CD4-positive, CD25-positive, alpha-beta regulatory T cell (primary cell): ENCODE results near the gene RAB44. TPM values are rescaled to one million over a fixed set of nuclear protein-coding genes. Genes with fewer than 3 reads are reported as not detected.
A peak's percentile ranks its signal among the peaks of the same experiment; 100 is the strongest.

ENCODE experiments used
- ATAC-seq, 2 donors: fragments of 150-1000 bp; cut with Tn5 transposase; one replicate each; pipeline ENCODE4 v1.10.0; 2021; ENCODE audit warnings: low read depth in 2 of 2, moderate number of reproducible peaks in 2 of 2, moderate library complexity in 1 of 2
- DNase-seq, 3 donors: peaks; one replicate each; pipeline versions ENCODE4 v3.0.0 to v3.0.0-alpha.2; 2012 to 2022; ENCODE audit warnings: mixed read lengths in 1 of 3
- H3K27ac ChIP-seq: one replicate; pipeline ENCODE4 v1.7.0; 2013; ENCODE audit warnings: mild to moderate bottlenecking, low read length; ENCODE audit not compliant: insufficient read depth, poor library complexity, severe bottlenecking
- H3K27me3 ChIP-seq: one replicate; pipeline ENCODE4 v1.7.0; 2013; ENCODE audit warnings: low read length; ENCODE audit not compliant: control insufficient read depth, insufficient read depth
- H3K36me3 ChIP-seq: one replicate; pipeline ENCODE4 v1.7.0; 2013; ENCODE audit warnings: mild to moderate bottlenecking, low read length, moderate library complexity; ENCODE audit not compliant: control insufficient read depth, insufficient read depth
- H3K4me1 ChIP-seq: 2 replicates; pipeline ENCODE4 v1.7.0; 2013; ENCODE audit warnings: mild to moderate bottlenecking, low read length; ENCODE audit not compliant: insufficient read depth, control insufficient read depth, poor library complexity, severe bottlenecking
- H3K4me3 ChIP-seq: one replicate; pipeline ENCODE4 v1.7.0; 2013; ENCODE audit warnings: low read depth, mild to moderate bottlenecking, low read length, moderate library complexity
- H3K9me3 ChIP-seq, 2 experiments: 1 replicate in 1 of 2; 2 replicates in 1 of 2; pipeline ENCODE4 v1.7.0; 2013; ENCODE audit warnings: low read length in 2 of 2, mild to moderate bottlenecking in 1 of 2, moderate library complexity in 1 of 2; ENCODE audit not compliant: control insufficient read depth in 2 of 2
- H3K27ac Mint-ChIP-seq, 3 donors: one replicate each; pipeline ENCODE4 v1.8.0; 2020 to 2022; ENCODE audit warnings: mild to moderate bottlenecking in 3 of 3, mixed read lengths in 3 of 3, moderate library complexity in 2 of 3
- H3K27me3 Mint-ChIP-seq: one replicate; pipeline ENCODE4 v1.8.0; 2022; ENCODE audit warnings: mild to moderate bottlenecking, mixed read lengths
- H3K36me3 Mint-ChIP-seq: one replicate; pipeline ENCODE4 v1.8.0; 2020; ENCODE audit warnings: mixed read lengths
- H3K4me1 Mint-ChIP-seq, 4 donors: one replicate each; pipeline ENCODE4 v1.8.0; 2020 to 2022; ENCODE audit warnings: mixed read lengths in 4 of 4, mild to moderate bottlenecking in 1 of 4
- H3K4me3 Mint-ChIP-seq, 4 donors: one replicate each; pipeline ENCODE4 v1.8.0; 2020 to 2022; ENCODE audit warnings: mild to moderate bottlenecking in 4 of 4, mixed read lengths in 4 of 4, moderate library complexity in 3 of 4
- H3K9me3 Mint-ChIP-seq, 7 donors: one replicate each; pipeline ENCODE4 v1.8.0; 2020 to 2022; ENCODE audit warnings: mixed read lengths in 7 of 7, mild to moderate bottlenecking in 3 of 7, moderate library complexity in 2 of 7
- polyA plus RNA-seq, 4 donors: library from polyadenylated mRNA; unstranded; fragments of 300-500 nt; fragmentation: Illumina TruSeq; gene quantifications; one replicate each; pipeline ENCODE4 v1.2.3, GENCODE V29; 2021
- total RNA-seq: library from RNA; stranded (reverse); gene quantifications from one replicate; pipeline ENCODE4 v1.2.3, GENCODE V29; 2022

RAB44 gene
- total and polyA plus RNA-seq, 5 donors from 2014 or later = 0.27 TPM; not detected in 4

DNA sequence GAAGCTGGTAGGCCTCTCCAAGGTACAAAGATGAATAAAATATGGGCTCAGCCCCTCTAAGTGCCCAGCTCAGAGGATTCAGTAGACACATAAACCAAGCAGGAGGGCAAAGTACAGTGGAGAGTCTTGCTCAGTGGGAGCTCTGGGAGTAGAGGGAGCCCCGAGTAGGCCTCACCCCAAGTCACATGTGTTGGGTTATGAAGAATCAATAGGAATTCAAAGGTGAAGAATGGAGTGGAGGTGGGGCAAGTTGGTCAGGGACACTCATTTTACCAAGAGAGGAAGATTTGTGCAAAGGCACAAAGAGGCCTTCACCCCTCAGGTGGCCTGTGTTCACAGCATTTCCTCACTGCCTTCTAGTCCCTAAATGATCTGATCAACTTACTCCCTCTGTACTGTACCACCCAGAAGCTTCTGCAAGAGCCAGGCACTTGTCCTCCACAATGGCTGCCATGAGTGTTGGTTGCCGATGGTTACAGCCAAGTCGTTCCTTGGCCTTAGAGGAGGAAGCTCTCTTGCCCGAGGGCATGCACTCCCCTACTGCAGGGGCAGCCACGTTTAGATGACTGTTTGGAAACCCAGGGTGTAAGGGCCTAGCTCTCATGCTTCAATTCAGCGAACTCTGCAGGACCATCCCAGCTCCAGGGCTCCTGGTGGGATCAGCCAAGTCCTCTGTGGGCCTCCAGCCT, 25.8 kb upstream of the RAB44 start:
- no peaks in the 10 kb centered on the region for H3K27me3 ChIP-seq
- no peaks in the 10 kb centered on the region for H3K36me3 Mint-ChIP-seq
- no peaks in the 10 kb centered on the region for H3K4me1 ChIP-seq
- H3K27me3 Mint-ChIP-seq = peaks cover 4% of the 10 kb centered on the region
- H3K4me3 Mint-ChIP-seq = no peak overlapping the region
- no peaks in the 10 kb centered on the region for H3K9me3 Mint-ChIP-seq
- H3K9me3 ChIP-seq = no peaks in the 10 kb centered on the region
- peak overlapping the region in 1 of 3 donors; percentile 45 for H3K27ac Mint-ChIP-seq
- H3K36me3 ChIP-seq = no peaks in the 10 kb centered on the region
- H3K4me1 Mint-ChIP-seq = peaks cover 0 to 6% (median 0%) of the 10 kb centered on the region in 4 donors
- H3K27ac ChIP-seq = no peak overlapping the region
- no peak overlapping the region for H3K4me3 ChIP-seq
- ATAC-seq = no peak
- no peak for DNase-seq

DNA sequence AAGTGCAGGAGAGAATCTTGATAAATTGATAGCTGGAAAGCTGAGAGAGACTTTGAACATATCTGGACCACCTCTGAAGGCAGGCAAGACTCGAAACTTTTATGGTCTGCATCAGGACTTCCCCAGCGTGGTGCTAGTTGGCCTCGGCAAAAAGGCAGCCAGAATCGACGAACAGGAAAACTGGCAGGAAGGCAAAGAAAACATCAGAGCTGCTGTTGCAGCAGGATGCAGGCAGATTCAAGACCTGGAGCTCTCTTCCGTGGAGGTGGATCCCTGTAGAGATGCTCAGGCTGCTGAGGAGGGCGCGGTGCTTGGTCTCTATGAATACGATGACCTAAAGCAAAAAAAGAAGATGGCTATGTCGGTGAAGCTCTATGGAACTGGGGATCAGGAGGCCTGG, 23.7 kb upstream of the RAB44 start:
- Mint-ChIP-seq H3K9me3 (no peaks in the 10 kb centered on the region), H3K27ac (peak overlapping the region in 1 of 3 donors; percentile 49)
- ATAC-seq = no peak

DNA sequence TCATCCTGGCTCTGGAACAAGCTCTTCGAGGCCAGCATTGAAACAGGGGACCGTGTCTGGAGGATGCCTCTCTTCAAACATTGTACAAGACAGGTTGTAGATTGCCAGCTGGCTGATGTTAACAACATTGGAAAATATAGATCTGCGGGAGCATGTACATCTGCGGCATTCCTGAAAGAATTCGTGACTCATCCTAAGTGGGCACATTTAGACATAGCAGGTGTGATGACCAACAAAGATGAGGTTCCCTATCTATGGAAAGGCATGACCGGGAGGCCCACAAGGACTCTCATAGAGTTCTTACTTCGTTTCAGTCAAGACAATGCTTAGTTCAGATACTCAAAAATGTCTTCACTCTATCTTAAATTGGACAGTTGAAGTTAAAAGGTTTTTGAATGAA, 22.7 kb upstream of the RAB44 start:
- ATAC-seq = no peak
- peaks cover 7 to 25% (median 12%) of the 10 kb centered on the region in 4 donors for H3K4me1 Mint-ChIP-seq
- DNase-seq = no peak
- H3K36me3 Mint-ChIP-seq = no peaks in the 10 kb centered on the region
- H3K27ac Mint-ChIP-seq = no peak overlapping the region
- H3K9me3 ChIP-seq = no peaks in the 10 kb centered on the region
- peaks cover 17% of the 10 kb centered on the region for H3K4me1 ChIP-seq
- no peaks in the 10 kb centered on the region for H3K36me3 ChIP-seq
- no peak overlapping the region for H3K4me3 Mint-ChIP-seq
- no peak overlapping the region for H3K4me3 ChIP-seq
- H3K27ac ChIP-seq = no peak overlapping the region
- H3K9me3 Mint-ChIP-seq = no peaks in the 10 kb centered on the region
- no peaks in the 10 kb centered on the region for H3K27me3 ChIP-seq
- peaks cover 9% of the 10 kb centered on the region for H3K27me3 Mint-ChIP-seq

More for the DNA sequence above, 23.7 kb upstream of the RAB44 start:
- Histone ChIP-seq H3K9me3 (no peaks in the 10 kb centered on the region), H3K4me3 (no peak overlapping the region), H3K36me3 (no peaks in the 10 kb centered on the region), H3K4me1 (peaks cover 10% of the 10 kb centered on the region), H3K27me3 (no peaks in the 10 kb centered on the region), H3K27ac (no peak overlapping the region)
- H3K27me3 Mint-ChIP-seq = peaks cover 9% of the 10 kb centered on the region
- H3K4me1 Mint-ChIP-seq = peaks cover 7 to 22% (median 12%) of the 10 kb centered on the region in 4 donors
- no peaks in the 10 kb centered on the region for H3K36me3 Mint-ChIP-seq
- H3K4me3 Mint-ChIP-seq = no peak overlapping the region
- no peak for DNase-seq

DNA sequence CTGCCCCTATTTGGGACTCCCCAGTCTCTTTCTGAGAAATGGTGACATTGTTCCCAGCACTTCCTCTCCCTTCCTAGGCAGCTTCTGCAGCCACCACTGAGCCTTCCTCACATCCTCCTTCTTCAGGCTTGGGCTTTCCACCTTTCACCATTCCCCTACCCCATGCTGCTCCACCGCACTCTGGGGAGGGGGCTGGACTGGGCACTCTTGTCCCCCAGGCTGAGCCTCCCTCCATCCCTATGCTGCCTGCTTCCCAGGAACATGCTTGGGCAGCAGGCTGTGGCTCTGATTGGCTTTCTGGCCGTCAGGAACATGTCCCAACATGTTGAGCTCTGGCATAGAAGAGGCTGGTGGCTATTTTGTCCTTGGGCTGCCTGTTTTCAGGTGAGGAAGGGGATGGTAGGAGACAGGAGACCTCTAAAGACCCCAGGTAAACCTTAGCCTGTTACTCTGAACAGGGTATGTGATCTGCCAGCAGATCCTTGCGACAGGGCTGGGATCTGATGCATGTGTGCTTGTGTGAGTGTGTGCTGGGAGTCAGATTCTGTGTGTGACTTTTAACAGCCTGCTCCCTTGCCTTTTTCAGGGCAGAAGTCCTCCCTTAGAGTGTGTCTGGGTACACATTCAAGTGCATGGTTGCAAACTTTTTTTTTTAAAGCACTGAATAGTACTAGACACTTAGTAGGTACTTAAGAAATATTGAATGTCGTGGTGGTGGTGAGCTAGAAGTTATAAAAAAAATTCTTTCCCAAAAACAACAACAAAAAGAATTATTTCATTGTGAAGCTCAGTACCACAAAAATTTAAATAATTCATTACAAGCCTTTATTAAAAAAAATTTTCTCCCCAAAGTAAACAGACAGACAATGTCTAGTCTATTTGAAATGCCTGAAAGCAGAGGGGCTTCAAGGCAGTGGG, 21.2 kb upstream of the RAB44 start:
- Histone ChIP-seq H3K36me3 (no peaks in the 10 kb centered on the region), H3K4me3 (no peak overlapping the region), H3K9me3 (no peaks in the 10 kb centered on the region), H3K4me1 (peaks cover 26% of the 10 kb centered on the region), H3K27ac (no peak overlapping the region), H3K27me3 (no peaks in the 10 kb centered on the region)
- DNase-seq (no peak), ATAC-seq (no peak)
- Mint-ChIP-seq H3K4me3 (peak overlapping the region; percentile 29 to 100 (median 65)), H3K27me3 (peaks cover 14% of the 10 kb centered on the region), H3K27ac (peak overlapping the region in 1 of 3 donors; percentile 34), H3K4me1 (peaks cover 8 to 35% (median 19%) of the 10 kb centered on the region in 4 donors), H3K36me3 (no peaks in the 10 kb centered on the region), H3K9me3 (no peaks in the 10 kb centered on the region)

DNA sequence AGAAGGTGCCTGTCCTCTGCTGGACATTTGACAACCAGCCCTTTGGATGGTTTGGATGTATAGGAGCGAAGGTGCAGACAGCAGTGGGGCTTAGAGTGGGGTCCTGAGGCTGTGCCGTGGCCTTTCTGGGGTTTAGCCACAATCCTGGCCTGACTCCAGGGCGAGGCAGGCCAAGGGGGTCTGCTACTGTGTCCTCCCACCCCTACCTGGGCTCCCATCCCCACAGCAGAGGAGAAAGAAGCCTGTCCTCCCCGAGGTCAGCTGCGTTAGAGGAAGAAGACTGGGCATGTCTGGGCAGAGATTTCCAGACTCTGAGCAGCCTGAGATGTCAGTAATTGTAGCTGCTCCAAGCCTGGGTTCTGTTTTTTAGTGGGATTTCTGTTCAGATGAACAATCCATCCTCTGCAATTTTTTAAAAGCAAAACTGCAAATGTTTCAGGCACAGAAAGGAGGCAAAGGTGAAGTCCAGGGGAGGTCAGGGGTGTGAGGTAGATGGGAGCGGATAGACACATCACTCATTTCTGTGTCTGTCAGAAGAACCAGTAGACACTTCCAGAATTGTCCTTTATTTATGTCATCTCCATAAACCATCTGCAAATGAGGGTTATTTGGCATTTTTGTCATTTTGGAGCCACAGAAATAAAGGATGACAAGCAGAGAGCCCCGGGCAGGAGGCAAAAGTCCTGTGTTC, 20.4 kb upstream of the RAB44 start:
- H3K4me3 Mint-ChIP-seq = peak overlapping the region; percentile 47 to 100 (median 82)
- no peak overlapping the region for H3K27ac ChIP-seq
- no peak overlapping the region for H3K4me3 ChIP-seq
- peak overlapping the region in 2 of 3 donors; percentile 86 to 91 for H3K27ac Mint-ChIP-seq
- peaks cover 33% of the 10 kb centered on the region for H3K4me1 ChIP-seq
- peaks cover 14% of the 10 kb centered on the region for H3K27me3 Mint-ChIP-seq
- no peaks in the 10 kb centered on the region for H3K9me3 ChIP-seq
- peaks cover 8 to 37% (median 19%) of the 10 kb centered on the region in 4 donors for H3K4me1 Mint-ChIP-seq
- ATAC-seq (no peak), DNase-seq (no peak)
- no peaks in the 10 kb centered on the region for H3K36me3 ChIP-seq
- H3K36me3 Mint-ChIP-seq = no peaks in the 10 kb centered on the region
- no peaks in the 10 kb centered on the region for H3K27me3 ChIP-seq
- H3K9me3 Mint-ChIP-seq = no peaks in the 10 kb centered on the region

DNA sequence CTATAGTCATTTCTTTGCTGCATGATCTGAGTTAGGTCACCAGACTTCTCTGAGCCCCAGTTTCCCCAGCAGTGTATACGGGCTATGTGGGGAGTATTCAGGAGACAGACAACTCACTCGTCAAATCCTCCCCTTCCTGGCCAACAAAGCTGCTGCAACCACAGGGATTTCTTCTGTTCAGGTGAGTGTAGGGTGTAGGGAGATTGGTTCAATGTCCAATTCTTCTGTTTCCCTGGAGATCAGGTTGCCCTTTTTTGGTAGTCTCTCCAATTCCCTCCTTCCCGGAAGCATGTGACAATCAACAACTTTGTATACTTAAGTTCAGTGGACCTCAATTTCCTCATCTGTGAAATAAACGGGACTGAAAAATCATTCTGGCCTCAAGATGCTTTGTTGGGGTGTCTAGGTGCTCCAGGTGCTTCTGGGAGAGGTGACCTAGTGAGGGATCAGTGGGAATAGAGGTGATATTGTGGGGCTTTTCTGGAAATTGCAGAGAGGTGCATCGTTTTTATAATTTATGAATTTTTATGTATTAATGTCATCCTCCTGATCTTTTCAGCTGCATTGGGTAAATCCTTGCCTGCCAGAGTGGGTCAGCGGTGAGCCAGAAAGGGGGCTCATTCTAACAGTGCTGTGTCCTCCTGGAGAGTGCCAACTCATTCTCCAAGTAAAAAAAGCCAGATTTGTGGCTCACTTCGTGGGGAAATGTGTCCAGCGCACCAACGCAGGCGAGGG, 19.7 kb upstream of the RAB44 start:
- peaks cover 14% of the 10 kb centered on the region for H3K27me3 Mint-ChIP-seq
- H3K9me3 Mint-ChIP-seq = no peaks in the 10 kb centered on the region
- peak overlapping the region; percentile 86 to 91 (median 91) for H3K27ac Mint-ChIP-seq
- DNase-seq (no peak), ATAC-seq (no peak)
- H3K36me3 Mint-ChIP-seq = no peaks in the 10 kb centered on the region
- H3K4me3 Mint-ChIP-seq = peak overlapping the region; percentile 80 to 100 (median 84)
- no peaks in the 10 kb centered on the region for H3K27me3 ChIP-seq
- peak overlapping the region; percentile 67 for H3K27ac ChIP-seq
- no peaks in the 10 kb centered on the region for H3K9me3 ChIP-seq
- H3K4me1 ChIP-seq = peaks cover 40% of the 10 kb centered on the region
- no peaks in the 10 kb centered on the region for H3K36me3 ChIP-seq
- no peak overlapping the region for H3K4me3 ChIP-seq
- H3K4me1 Mint-ChIP-seq = peaks cover 11 to 44% (median 24%) of the 10 kb centered on the region in 4 donors

DNA sequence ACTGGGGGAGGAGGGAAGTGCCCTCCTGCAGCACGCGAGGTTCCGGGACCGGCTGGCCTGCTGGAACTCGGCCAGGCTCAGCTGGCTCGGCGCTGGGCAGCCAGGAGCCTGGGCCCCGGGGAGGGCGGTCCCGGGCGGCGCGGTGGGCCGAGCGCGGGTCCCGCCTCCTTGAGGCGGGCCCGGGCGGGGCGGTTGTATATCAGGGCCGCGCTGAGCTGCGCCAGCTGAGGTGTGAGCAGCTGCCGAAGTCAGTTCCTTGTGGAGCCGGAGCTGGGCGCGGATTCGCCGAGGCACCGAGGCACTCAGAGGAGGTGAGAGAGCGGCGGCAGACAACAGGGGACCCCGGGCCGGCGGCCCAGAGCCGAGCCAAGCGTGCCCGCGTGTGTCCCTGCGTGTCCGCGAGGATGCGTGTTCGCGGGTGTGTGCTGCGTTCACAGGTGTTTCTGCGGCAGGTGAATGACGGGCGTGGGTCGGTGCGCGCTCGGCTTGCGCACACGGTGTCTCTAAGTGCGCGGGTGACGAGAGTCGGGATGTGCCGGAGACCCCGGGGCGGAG, 19.1 kb upstream of the RAB44 start, which contains the start of gene CDKN1A:
Gene CDKN1A (plus strand): TSS at position 227 of the 555 bp plus-strand sequence. CDS start 5,388 bp downstream, outside the sequence.
- ATAC-seq (peak; percentile 40 to 54), DNase-seq (peak; percentile 56 to 86 (median 70))
- H3K36me3 Mint-ChIP-seq = no peaks in the 10 kb centered on the region
- H3K4me1 ChIP-seq = peaks cover 47% of the 10 kb centered on the region
- no peaks in the 10 kb centered on the region for H3K36me3 ChIP-seq
- H3K27ac ChIP-seq = peak within 1 kb of the TSS; percentile 67
- H3K4me3 Mint-ChIP-seq = peak within 1 kb of the TSS; percentile 90 to 100 (median 94)
- H3K27me3 Mint-ChIP-seq = peaks cover 14% of the 10 kb centered on the region
- no peaks in the 10 kb centered on the region for H3K9me3 ChIP-seq
- H3K27me3 ChIP-seq = no peaks in the 10 kb centered on the region
- H3K27ac Mint-ChIP-seq = peak within 1 kb of the TSS; percentile 90 to 91 (median 91)
- peaks cover 11 to 49% (median 28%) of the 10 kb centered on the region in 4 donors for H3K4me1 Mint-ChIP-seq
- no peaks in the 10 kb centered on the region for H3K9me3 Mint-ChIP-seq
- H3K4me3 ChIP-seq = peak within 1 kb of the TSS; percentile 64
